Keratinocyte (primary cell): Measurements from ENCODE around the gene FRG1. TPM values are rescaled to one million over a fixed set of nuclear protein-coding genes. Genes with fewer than 3 reads are reported as not detected.
"Not testable (repeated sequence)": the region's sequence is repeated elsewhere in the genome, so short reads cannot be mapped to it uniquely, and the experiment has no call there.

Source experiments
- DNase-seq: peaks from one replicate; pipeline ENCODE4 v3.0.0-alpha.2; 2011; ENCODE audit warnings: low read depth, missing footprints, low spot score
- FAIRE-seq: peaks from 2 replicates; lab custom pipeline; 2011; peaks lifted over from hg19 to GRCh38; lab: Jason Lieb, UNC
- H2AFZ ChIP-seq: 2 replicates; pipeline ENCODE4 v1.6.0; 2012; ENCODE audit warnings: low read length, control low read depth, inconsistent platforms; ENCODE audit not compliant: control insufficient read depth
- H3K27ac ChIP-seq: 2 replicates; pipeline ENCODE4 v1.5.1; 2011; ENCODE audit warnings: low read length; ENCODE audit not compliant: control insufficient read depth, insufficient read depth
- H3K27me3 ChIP-seq: 3 replicates; pipeline ENCODE4 v1.6.0; 2011; ENCODE audit warnings: low read length; ENCODE audit not compliant: control insufficient read depth, insufficient read depth; ENCODE audit errors: extremely low read depth
- H3K36me3 ChIP-seq, 2 experiments: 2 replicates in 1 of 2; 3 replicates in 1 of 2; pipeline ENCODE4 v1.5.1; 2011; ENCODE audit warnings: low read length in 2 of 2, mild to moderate bottlenecking in 1 of 2; ENCODE audit not compliant: control insufficient read depth in 2 of 2, insufficient read depth in 2 of 2; ENCODE audit errors: extremely low read depth in 1 of 2
- H3K4me1 ChIP-seq: 3 replicates; pipeline ENCODE4 v1.5.1; 2011; ENCODE audit warnings: low read length; ENCODE audit not compliant: control insufficient read depth, insufficient read depth; ENCODE audit errors: extremely low read depth
- H3K4me2 ChIP-seq: 3 replicates; pipeline ENCODE4 v1.6.0; 2011; ENCODE audit warnings: low read depth, low read length; ENCODE audit not compliant: control insufficient read depth, insufficient read depth; ENCODE audit errors: extremely low read depth
- H3K4me3 ChIP-seq, 3 experiments: fragments of 200-600 bp in 1 of 3; sonication (generic) in 1 of 3; 2 replicates in 2 of 3; 3 replicates in 1 of 3; pipeline ENCODE4 v1.5.1; 2011 to 2016; ENCODE audit warnings: low read length in 3 of 3, mild to moderate bottlenecking in 3 of 3, control low read depth in 2 of 3, inconsistent platforms in 1 of 3, low read depth in 1 of 3, mixed read lengths in 1 of 3, mixed run types in 1 of 3, moderate library complexity in 1 of 3; ENCODE audit not compliant: control insufficient read depth in 2 of 3, insufficient read depth in 2 of 3; ENCODE audit errors: extremely low read depth in 1 of 3
- H3K79me2 ChIP-seq: 2 replicates; pipeline ENCODE4 v1.6.0; 2012; ENCODE audit warnings: low read length; ENCODE audit not compliant: control insufficient read depth, insufficient read depth
- H3K9ac ChIP-seq: 3 replicates; pipeline ENCODE4 v1.6.0; 2011; ENCODE audit warnings: low read length; ENCODE audit not compliant: control insufficient read depth, insufficient read depth; ENCODE audit errors: extremely low read depth
- H3K9me1 ChIP-seq: 3 replicates; pipeline ENCODE4 v1.6.0; 2011; ENCODE audit warnings: low read length; ENCODE audit not compliant: control insufficient read depth, insufficient read depth; ENCODE audit errors: extremely low read depth
- H3K9me3 ChIP-seq: 2 replicates; pipeline ENCODE4 v1.5.1; 2012; ENCODE audit warnings: low read depth, low read length; ENCODE audit not compliant: control insufficient read depth
- H4K20me1 ChIP-seq: 3 replicates; pipeline ENCODE4 v1.6.0; 2011; ENCODE audit warnings: low read length; ENCODE audit not compliant: control insufficient read depth, insufficient read depth; ENCODE audit errors: extremely low read depth
- EZH2 ChIP-seq: IDR thresholded peaks from one replicate; pipeline ENCODE4 v1.6.1; 2012; ENCODE audit warnings: inconsistent platforms, mild to moderate bottlenecking, low read length, moderate library complexity
- dilution Hi-C: fragments of 300-500 bp; cut with MboI; formaldehyde crosslinking; loops from one replicate; pipeline ENCODE4 v1.7.0; 2020; ENCODE audit warnings: low sequenced_read_pairs; ENCODE audit not compliant: extremely low pct_ligation_motif_present
- polyA plus RNA-seq, 5 experiments: library from polyadenylated mRNA; depleted of rRNA in 3 of 5; stranded (reverse) in 3 of 5; stranded (forward) in 1 of 5; unstranded in 1 of 5; fragments of >200 nt; gene quantifications; 1 replicate in 1 of 5; 2 replicates in 3 of 5; 3 replicates in 1 of 5; pipeline versions ENCODE4 v1.2.1 to v1.2.3, GENCODE V29; 2011 to 2012; ENCODE audit warnings: missing spikeins in 2 of 5, low read depth in 1 of 5, low replicate concordance in 1 of 5
- TF ChIP-seq, protein P1 (sequence below), 3 experiments: IDR thresholded peaks in 1 of 3; conservative IDR thresholded peaks in 1 of 3; optimal IDR thresholded peaks in 1 of 3; 2 replicates in 2 of 3; 3 replicates in 1 of 3; pipeline versions ENCODE3 to v1.5.1; 2011; ENCODE audit warnings: low read length in 3 of 3, mild to moderate bottlenecking in 3 of 3, moderate library complexity in 2 of 3, control low read depth in 1 of 3, inconsistent platforms in 1 of 3; ENCODE audit not compliant: insufficient read depth in 2 of 3; ENCODE audit errors: extremely low read depth in 1 of 3

The FRG1 gene
- polyA plus RNA-seq, 1 donor (not counting 4 experiments of a cell fraction or from before 2014, with no cell fraction given) = 19.8 TPM

DNA sequence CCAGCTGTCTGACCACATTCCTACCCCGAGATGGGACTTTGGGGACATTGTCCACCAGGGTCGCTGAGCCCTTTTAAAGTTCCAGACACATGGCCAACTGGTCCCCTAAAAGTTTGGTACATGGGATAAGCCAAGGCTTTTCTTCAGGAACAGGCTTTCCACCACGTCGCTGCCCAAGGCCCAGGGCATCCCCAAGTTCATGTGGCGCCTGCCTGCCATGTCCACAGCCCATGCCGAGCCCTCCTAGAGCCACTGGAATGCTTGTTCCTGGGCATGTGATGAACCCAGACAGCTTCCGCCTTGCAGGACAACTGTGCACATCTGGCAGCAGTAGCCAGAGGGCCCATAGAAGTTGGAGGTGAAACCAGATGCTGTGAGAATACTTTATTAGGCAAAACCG lies 41.3 kb downstream of the FRG1 start:
- Histone ChIP-seq H2AFZ (no peak overlapping the region), H3K9me3 (no peaks in the 10 kb centered on the region), H3K79me2 (no peaks in the 10 kb centered on the region), H3K27ac (no peak overlapping the region), H3K36me3 (no peaks in the 10 kb centered on the region), H3K27me3 (no peaks in the 10 kb centered on the region), H3K4me1 (no peaks in the 10 kb centered on the region), H4K20me1 (no peaks in the 10 kb centered on the region), H3K9ac (no peak overlapping the region), H3K4me3 (no peak overlapping the region), H3K4me2 (no peak overlapping the region), H3K9me1 (no peaks in the 10 kb centered on the region)
- dilution Hi-C loops = no loop called here
- TF ChIP-seq, protein P1, sequence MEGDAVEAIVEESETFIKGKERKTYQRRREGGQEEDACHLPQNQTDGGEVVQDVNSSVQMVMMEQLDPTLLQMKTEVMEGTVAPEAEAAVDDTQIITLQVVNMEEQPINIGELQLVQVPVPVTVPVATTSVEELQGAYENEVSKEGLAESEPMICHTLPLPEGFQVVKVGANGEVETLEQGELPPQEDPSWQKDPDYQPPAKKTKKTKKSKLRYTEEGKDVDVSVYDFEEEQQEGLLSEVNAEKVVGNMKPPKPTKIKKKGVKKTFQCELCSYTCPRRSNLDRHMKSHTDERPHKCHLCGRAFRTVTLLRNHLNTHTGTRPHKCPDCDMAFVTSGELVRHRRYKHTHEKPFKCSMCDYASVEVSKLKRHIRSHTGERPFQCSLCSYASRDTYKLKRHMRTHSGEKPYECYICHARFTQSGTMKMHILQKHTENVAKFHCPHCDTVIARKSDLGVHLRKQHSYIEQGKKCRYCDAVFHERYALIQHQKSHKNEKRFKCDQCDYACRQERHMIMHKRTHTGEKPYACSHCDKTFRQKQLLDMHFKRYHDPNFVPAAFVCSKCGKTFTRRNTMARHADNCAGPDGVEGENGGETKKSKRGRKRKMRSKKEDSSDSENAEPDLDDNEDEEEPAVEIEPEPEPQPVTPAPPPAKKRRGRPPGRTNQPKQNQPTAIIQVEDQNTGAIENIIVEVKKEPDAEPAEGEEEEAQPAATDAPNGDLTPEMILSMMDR (optimal IDR thresholded peaks at IDR 0.05 in 1 of 3, IDR thresholded peaks at IDR 0.05 in 1 of 3, conservative IDR thresholded peaks at IDR 0.05 in 1 of 3; ENCODE audit: extremely low read depth in 1 of 3, insufficient read depth in 2 of 3, low read length in 3 of 3) = no peak
- no peak for TF ChIP-seq EZH2
- DNase-seq = no peak
- no peak for FAIRE-seq

GRCh38 chr4:189983916-189984526 lies 43.3 kb downstream of the FRG1 start:
- H3K79me2 ChIP-seq, H3K4me3 ChIP-seq, H3K4me2 ChIP-seq, H4K20me1 ChIP-seq, H3K9me3 ChIP-seq, DNase-seq, H3K9ac ChIP-seq, H3K4me1 ChIP-seq, H3K9me1 ChIP-seq, H3K36me3 ChIP-seq, H2AFZ ChIP-seq, H3K27me3 ChIP-seq, H3K27ac ChIP-seq, FAIRE-seq, dilution Hi-C loops: not testable (repeated sequence)

- H4K20me1 ChIP-seq, dilution Hi-C loops, H3K27me3 ChIP-seq, DNase-seq, H3K9ac ChIP-seq, H3K27ac ChIP-seq, H3K9me3 ChIP-seq, H3K4me3 ChIP-seq, FAIRE-seq, H3K4me2 ChIP-seq, H3K9me1 ChIP-seq, H3K79me2 ChIP-seq, H3K4me1 ChIP-seq, H2AFZ ChIP-seq, H3K36me3 ChIP-seq: not testable (repeated sequence)
These were observed 44.0 kb downstream of the FRG1 start for GRCh38 chr4:189984661-189985060.

GRCh38 chr4:189985651-189986243 lies 45.1 kb downstream of the FRG1 start:
- H3K9ac ChIP-seq, H4K20me1 ChIP-seq, H3K27ac ChIP-seq, DNase-seq, dilution Hi-C loops, H3K9me3 ChIP-seq, H3K4me1 ChIP-seq, H3K36me3 ChIP-seq, H3K79me2 ChIP-seq, FAIRE-seq, H2AFZ ChIP-seq, H3K9me1 ChIP-seq, H3K4me3 ChIP-seq, H3K4me2 ChIP-seq, H3K27me3 ChIP-seq: not testable (repeated sequence)
